A549 (cell line): Measurements from ENCODE around the gene MBNL2. TPM values are rescaled to one million over a fixed set of nuclear protein-coding genes. Genes with fewer than 3 reads are reported as not detected.

Source experiments
- ATAC-seq, 2 experiments: fragments of 200-7000 bp in 1 of 2; fragments of >200 bp in 1 of 2; cut with Nextera tagmentation in 1 of 2; cut with Tn5 transposase in 1 of 2; 3 replicates each; pipeline versions ENCODE4 v1.8.0 to v1.9.1; 2018 to 2020; ENCODE audit warnings: mild to moderate bottlenecking in 1 of 2, moderate library complexity in 1 of 2
- CTCF ChIA-PET: fragments of 300-600 bp; sonication (Branson Sonifier 250); formaldehyde crosslinking; extraction: SDS; loops from one replicate; lab custom pipeline; 2021; ENCODE audit warnings: antibody characterized with exemption, inconsistent platforms; lab: Yijun Ruan, JAX
- POLR2A ChIA-PET: fragments of 350-600 bp; formaldehyde crosslinking; extraction: SDS; loops from one replicate; lab custom pipeline; 2021; ENCODE audit warnings: antibody characterized with exemption, inconsistent platforms; lab: Yijun Ruan, JAX
- DNase-seq, 2 experiments: peaks; one replicate each; pipeline versions ENCODE4 v3.0.0 to v3.0.0-alpha.2; 2011 to 2016; ENCODE audit warnings: low read depth in 1 of 2, low spot score in 1 of 2
- FAIRE-seq: peaks from 2 replicates; lab custom pipeline; 2011; peaks lifted over from hg19 to GRCh38; lab: Jason Lieb, UNC
- H3K27ac ChIP-seq, 2 experiments: fragments of >200 bp; sonication (Bioruptor Twin); formaldehyde crosslinking; 3 replicates each; pipeline ENCODE4 v1.5.1; 2016 to 2017
- H3K4me1 ChIP-seq: fragments of >200 bp; sonication (Bioruptor Twin); formaldehyde crosslinking; 3 replicates; pipeline ENCODE4 v1.6.1; 2016
- H3K4me2 ChIP-seq: fragments of >200 bp; sonication (Bioruptor Twin); formaldehyde crosslinking; 3 replicates; pipeline ENCODE4 v1.6.1; 2016
- H3K4me3 ChIP-seq: fragments of >200 bp; sonication (Bioruptor Twin); formaldehyde crosslinking; 3 replicates; pipeline ENCODE4 v1.5.1; 2016
- H3K9me3 ChIP-seq: fragments of >200 bp; sonication (Bioruptor Twin); formaldehyde crosslinking; 3 replicates; pipeline ENCODE4 v1.6.1; 2016
- ATOH8 ChIP-seq: fragments of 250-450 bp; sonication (Bioruptor Pico); IDR thresholded peaks from 2 replicates; pipeline ENCODE4 v1.5.0; 2020; ENCODE audit warnings: low read depth, mild to moderate bottlenecking, moderate library complexity
- BHLHE40 ChIP-seq: IDR thresholded peaks from 2 replicates; pipeline ENCODE4 v1.6.1; 2012; ENCODE audit warnings: low read depth, low read length, inconsistent platforms
- CEBPB ChIP-seq, 2 experiments: fragments of >200 bp in 1 of 2; sonication (Bioruptor Twin) in 1 of 2; formaldehyde crosslinking in 1 of 2; IDR thresholded peaks; 2 replicates each; pipeline ENCODE4 v1.6.1; 2012 to 2016
- CHD4 ChIP-seq: fragments of 200-600 bp; sonication (generic); IDR thresholded peaks from 2 replicates; pipeline ENCODE4 v1.6.1; 2016; ENCODE audit warnings: antibody characterized with exemption, mild to moderate bottlenecking, borderline replicate concordance
- ELK1 ChIP-seq: fragments of 150-350 bp; IDR thresholded peaks from 2 replicates; pipeline ENCODE4 v1.6.1; 2014; ENCODE audit warnings: low read depth, mild to moderate bottlenecking, low read length
- EP300 ChIP-seq, 2 experiments: fragments of >200 bp; sonication (Bioruptor Twin); formaldehyde crosslinking; IDR thresholded peaks; 2 replicates in 1 of 2; 3 replicates in 1 of 2; pipeline ENCODE4 v1.6.1; 2016 to 2017
- HEYL ChIP-seq: fragments of 250-450 bp; sonication (Bioruptor Pico); IDR thresholded peaks from 2 replicates; pipeline ENCODE4 v1.8.0; 2021; ENCODE audit warnings: mild to moderate bottlenecking, moderate library complexity
- MAX ChIP-seq: IDR thresholded peaks from 2 replicates; pipeline ENCODE4 v1.6.1; 2012
- POLR2A ChIP-seq: IDR thresholded peaks from 2 replicates; pipeline ENCODE4 v1.6.1; 2012; ENCODE audit warnings: mild to moderate bottlenecking, low read length
- POLR2AphosphoS2 ChIP-seq: conservative IDR thresholded peaks from 2 replicates; pipeline ENCODE4 v1.6.1; 2012; ENCODE audit warnings: low read length, improper control_type of control experiment, inconsistent platforms
- REST ChIP-seq: fragments of 200-600 bp; sonication (generic); IDR thresholded peaks from 2 replicates; pipeline ENCODE4 v1.6.1; 2016; ENCODE audit warnings: antibody characterized with exemption, mild to moderate bottlenecking, moderate library complexity
- TFCP2L1 ChIP-seq: fragments of 250-450 bp; sonication (Bioruptor Pico); IDR thresholded peaks from 2 replicates; pipeline ENCODE4 v1.5.0; 2021; ENCODE audit warnings: mild to moderate bottlenecking
- ZC3H11A ChIP-seq: fragments of 450-650 bp; IDR thresholded peaks from 2 replicates; pipeline ENCODE4 v1.6.1; 2014; ENCODE audit warnings: antibody characterized with exemption, mild to moderate bottlenecking
- WGBS: methylation state at CpG from one replicate; pipeline ENCODE4 v1.1.6; 2017; ENCODE audit errors: missing lambda C conversion rate; 5-methylcytosine and 5-hydroxymethylcytosine counted together
- polyA plus RNA-seq, 4 experiments: library from polyadenylated mRNA; depleted of rRNA in 3 of 4; stranded (reverse); fragments of >200 nt; fragmentation: RNase III in 1 of 4; extraction: RNeasy Plus Mini Kit Qiagen cat#74134 plus additional on column Dnase treatment in 1 of 4; gene quantifications; 2 replicates in 3 of 4; 3 replicates in 1 of 4; pipeline ENCODE4 v1.2.3, GENCODE V29; 2011 to 2017
- TF ChIP-seq, protein P1 (sequence below): fragments of 250-450 bp; sonication (Bioruptor Pico); IDR thresholded peaks from 2 replicates; pipeline ENCODE4 v1.5.0; 2021; ENCODE audit warnings: mild to moderate bottlenecking, moderate library complexity, borderline replicate concordance
- TF ChIP-seq, protein P2 (sequence below): fragments of >200 bp; sonication (Bioruptor Twin); formaldehyde crosslinking; IDR thresholded peaks from 3 replicates; pipeline ENCODE4 v1.6.1; 2016

MBNL2 gene
- polyA plus RNA-seq, 2 of the 4 experiments (the other 2 are of a cell fraction), result 18.7 to 20.6 TPM

DNA sequence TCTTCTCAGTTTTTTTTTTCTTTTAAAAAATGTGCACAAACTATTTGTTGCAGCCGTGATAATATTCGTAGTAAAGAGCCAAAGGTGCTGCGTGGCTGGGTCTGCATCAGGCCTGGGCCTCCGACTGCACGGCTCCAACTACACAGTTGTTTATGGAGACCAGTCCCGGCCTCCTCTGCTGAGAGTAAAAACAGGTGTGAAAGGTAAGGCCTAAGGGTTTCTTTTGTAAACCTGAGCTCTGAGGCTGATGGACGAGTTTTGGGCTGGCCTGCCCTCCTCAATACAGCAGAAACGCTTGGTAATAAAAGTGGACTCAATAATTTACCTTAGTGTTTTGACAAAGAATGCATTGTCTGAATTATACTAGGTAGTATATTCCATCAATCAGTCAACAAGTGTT, 3.9 kb downstream of the MBNL2 start:
- POLR2A ChIA-PET, result no interaction called here
- H3K4me3 ChIP-seq, result no peak overlapping the region
- H3K9me3 ChIP-seq, result no peaks in the 10 kb centered on the region
- ATAC-seq (no peak), FAIRE-seq (no peak), DNase-seq (no peak)
- H3K27ac ChIP-seq, result peak overlapping the region in 1 of 2 experiments; percentile 84; a peak in 2 of 6 replicates
- peaks cover 50% of the 10 kb centered on the region for H3K4me1 ChIP-seq
- no peak for TF ChIP-seq HEYL
- no peak for TF ChIP-seq POLR2A
- TF ChIP-seq POLR2AphosphoS2, result no peak
- no peak for TF ChIP-seq REST
- no peak for TF ChIP-seq EP300 (IDR thresholded peaks at IDR 0.05)
- no peak for TF ChIP-seq ATOH8 (CRISPR knock-in tag)
- TF ChIP-seq ELK1, result no peak
- no peak for TF ChIP-seq BHLHE40
- TF ChIP-seq, protein P1, sequence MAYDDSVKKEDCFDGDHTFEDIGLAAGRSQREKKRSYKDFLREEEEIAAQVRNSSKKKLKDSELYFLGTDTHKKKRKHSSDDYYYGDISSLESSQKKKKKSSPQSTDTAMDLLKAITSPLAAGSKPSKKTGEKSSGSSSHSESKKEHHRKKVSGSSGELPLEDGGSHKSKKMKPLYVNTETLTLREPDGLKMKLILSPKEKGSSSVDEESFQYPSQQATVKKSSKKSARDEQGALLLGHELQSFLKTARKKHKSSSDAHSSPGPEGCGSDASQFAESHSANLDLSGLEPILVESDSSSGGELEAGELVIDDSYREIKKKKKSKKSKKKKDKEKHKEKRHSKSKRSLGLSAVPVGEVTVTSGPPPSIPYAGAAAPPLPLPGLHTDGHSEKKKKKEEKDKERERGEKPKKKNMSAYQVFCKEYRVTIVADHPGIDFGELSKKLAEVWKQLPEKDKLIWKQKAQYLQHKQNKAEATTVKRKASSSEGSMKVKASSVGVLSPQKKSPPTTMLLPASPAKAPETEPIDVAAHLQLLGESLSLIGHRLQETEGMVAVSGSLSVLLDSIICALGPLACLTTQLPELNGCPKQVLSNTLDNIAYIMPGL, result no peak
- TF ChIP-seq, protein P2, sequence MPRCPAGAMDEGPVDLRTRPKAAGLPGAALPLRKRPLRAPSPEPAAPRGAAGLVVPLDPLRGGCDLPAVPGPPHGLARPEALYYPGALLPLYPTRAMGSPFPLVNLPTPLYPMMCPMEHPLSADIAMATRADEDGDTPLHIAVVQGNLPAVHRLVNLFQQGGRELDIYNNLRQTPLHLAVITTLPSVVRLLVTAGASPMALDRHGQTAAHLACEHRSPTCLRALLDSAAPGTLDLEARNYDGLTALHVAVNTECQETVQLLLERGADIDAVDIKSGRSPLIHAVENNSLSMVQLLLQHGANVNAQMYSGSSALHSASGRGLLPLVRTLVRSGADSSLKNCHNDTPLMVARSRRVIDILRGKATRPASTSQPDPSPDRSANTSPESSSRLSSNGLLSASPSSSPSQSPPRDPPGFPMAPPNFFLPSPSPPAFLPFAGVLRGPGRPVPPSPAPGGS, result no peak
- TF ChIP-seq ZC3H11A, result no peak
- WGBS, result 89% methylated on average over 8 of the region's 8 CpGs
- peak overlapping the region; percentile 85 for H3K4me2 ChIP-seq
- CTCF ChIA-PET, result interaction anchor here (0.6 to 5.0 kb wide), 4 partner anchors 14 to 117 kb away, joined by 3 to 27 read pairs (median 3); no protein-coding TSS in a partner anchor

GRCh38 chr13:97226788-97227627, 4.9 kb downstream of the MBNL2 start:
- WGBS, result 68% methylated on average over 6 of the region's 6 CpGs
- peaks cover 42% of the 10 kb centered on the region for H3K4me1 ChIP-seq
- FAIRE-seq (no peak), ATAC-seq (peak in 1 of 2 experiments; percentile 44; a peak in 3 of 6 replicates), DNase-seq (no peak)
- peak overlapping the region in 1 of 2 experiments; percentile 53; a peak in 4 of 6 replicates for H3K27ac ChIP-seq
- H3K4me3 ChIP-seq, result no peak overlapping the region
- ChIA-PET CTCF (interaction anchor here (0.6 to 5.0 kb wide), 2 partner anchors 108 to 118 kb away, joined by 3 to 27 read pairs; no protein-coding TSS in a partner anchor), POLR2A (no interaction called here)
- H3K9me3 ChIP-seq, result no peaks in the 10 kb centered on the region
- H3K4me2 ChIP-seq, result peak overlapping the region; percentile 85
- TF ChIP-seq TFCP2L1 (no peak), REST (no peak), POLR2A (no peak), MAX (no peak), CHD4 (no peak), CEBPB (IDR thresholded peaks at IDR 0.05) (no peak)
